Vagina (tissue), 2 donors: ENCODE data around the gene PURA.

ENCODE experiments used
- CTCF ChIP-seq, 3 experiments: fragments of 450-650 bp in 2 of 3; fragments of 200-600 bp in 1 of 3; sonication (generic) in 1 of 3; IDR thresholded peaks; one replicate each; pipeline ENCODE4 v1.5.1; 2017 to 2019; ENCODE audit warnings: antibody characterized with exemption in 3 of 3, mild to moderate bottlenecking in 2 of 3, moderate library complexity in 2 of 3
- POLR2A ChIP-seq, 2 donors: fragments of 450-650 bp; IDR thresholded peaks; one replicate each; pipeline ENCODE4 v1.6.1; 2017; ENCODE audit warnings: antibody characterized with exemption in 2 of 2, mild to moderate bottlenecking in 2 of 2, moderate library complexity in 2 of 2

GRCh38 chr5:140083650-140084049 is 30.3 kb upstream of the PURA start:
- no peak for TF ChIP-seq POLR2A (IDR thresholded peaks at IDR 0.05)
- no peak for TF ChIP-seq CTCF (IDR thresholded peaks at IDR 0.05)
